Hepatocyte (in vitro differentiated cells): Measurements from ENCODE around the gene RRP1. TPM values are rescaled to one million over a fixed set of nuclear protein-coding genes. Genes with fewer than 3 reads are reported as not detected.

Experiments
- DNase-seq: peaks from one replicate; pipeline ENCODE4 v3.0.0-alpha.2; 2016; ENCODE audit warnings: low spot score
- H2AFZ ChIP-seq: fragments of 200-600 bp; sonication (generic); 2 replicates; pipeline ENCODE4 v1.6.0; 2016; ENCODE audit warnings: antibody characterized with exemption, mild to moderate bottlenecking
- H3K27ac ChIP-seq: fragments of 200-600 bp; sonication (generic); 2 replicates; pipeline ENCODE4 v1.5.1; 2016; ENCODE audit warnings: mild to moderate bottlenecking
- H3K27me3 ChIP-seq: fragments of 200-600 bp; sonication (generic); 2 replicates; pipeline ENCODE4 v1.6.1; 2016
- H3K36me3 ChIP-seq: fragments of 200-600 bp; sonication (generic); replicated peaks from 2 replicates; pipeline ENCODE4 v1.5.1; 2016; ENCODE audit warnings: low read depth; ENCODE audit not compliant: insufficient read depth
- H3K4me1 ChIP-seq: fragments of 200-600 bp; sonication (generic); 2 replicates; pipeline ENCODE4 v1.5.1; 2016; ENCODE audit warnings: mild to moderate bottlenecking, moderate library complexity; ENCODE audit not compliant: insufficient read depth
- H3K4me2 ChIP-seq: fragments of 200-600 bp; sonication (generic); 2 replicates; pipeline ENCODE4 v1.6.0; 2016
- H3K4me3 ChIP-seq: fragments of 200-600 bp; sonication (generic); 2 replicates; pipeline ENCODE4 v1.5.1; 2016; ENCODE audit warnings: mild to moderate bottlenecking
- H3K79me2 ChIP-seq: fragments of 200-600 bp; sonication (generic); 2 replicates; pipeline ENCODE4 v1.6.0; 2017; ENCODE audit warnings: mild to moderate bottlenecking
- H3K9me2 ChIP-seq: fragments of 200-600 bp; sonication (generic); replicated peaks from 2 replicates; pipeline ENCODE4 v1.6.0; 2017; ENCODE audit warnings: mild to moderate bottlenecking; ENCODE audit not compliant: insufficient read depth
- H3K9me3 ChIP-seq: fragments of 200-600 bp; sonication (generic); 2 replicates; pipeline ENCODE4 v1.5.1; 2016; ENCODE audit warnings: low read depth, mild to moderate bottlenecking
- H4K20me1 ChIP-seq: fragments of 200-600 bp; sonication (generic); 2 replicates; pipeline ENCODE4 v1.6.0; 2016; ENCODE audit warnings: mild to moderate bottlenecking; ENCODE audit not compliant: insufficient read depth, poor library complexity, severe bottlenecking
- CTCF ChIP-seq: fragments of 200-600 bp; sonication (generic); IDR thresholded peaks from 2 replicates; pipeline ENCODE4 v1.5.1; 2016; ENCODE audit warnings: antibody characterized with exemption, mild to moderate bottlenecking; ENCODE audit not compliant: poor library complexity
- EZH2 ChIP-seq: fragments of 200-600 bp; sonication (generic); IDR thresholded peaks from 2 replicates; pipeline ENCODE4 v1.6.1; 2016; ENCODE audit warnings: antibody characterized with exemption, mild to moderate bottlenecking, borderline replicate concordance
- EZH2phosphoT487 ChIP-seq: fragments of 200-600 bp; sonication (generic); IDR thresholded peaks from one replicate; pipeline ENCODE4 v1.6.1; 2018; ENCODE audit warnings: antibody characterized with exemption, mild to moderate bottlenecking, low read depth, moderate library complexity; ENCODE audit not compliant: unreplicated experiment, severe bottlenecking
- WGBS: methylation state at CpG from one replicate; pipeline ENCODE4 v1.1.6; 2016; ENCODE audit warnings: low lambda C conversion rate; ENCODE audit errors: missing lambda C conversion rate; 5-methylcytosine and 5-hydroxymethylcytosine counted together
- polyA plus RNA-seq: library from polyadenylated mRNA; unstranded; fragments of >200 nt; fragmentation: Nextera tagmentation; extraction: Ambion mirVana; gene quantifications from 2 replicates; pipeline ENCODE4 v1.2.1, GENCODE V29; 2016
- total RNA-seq: library from RNA; depleted of rRNA; stranded (reverse); fragments of >200 nt; gene quantifications from 2 replicates; pipeline ENCODE4 v1.2.3, GENCODE V29; 2014

Gene RRP1
- total and polyA plus RNA-seq, 2 experiments from 2014 or later = 24.1 to 32.0 TPM

- Histone ChIP-seq H3K36me3 (no peaks in the 10 kb centered on the region), H3K4me1 (no peaks in the 10 kb centered on the region), H4K20me1 (no peaks in the 10 kb centered on the region), H3K4me2 (no peak overlapping the region), H3K4me3 (no peak overlapping the region), H3K79me2 (no peaks in the 10 kb centered on the region), H3K9me2 (no peaks in the 10 kb centered on the region), H3K27me3 (no peaks in the 10 kb centered on the region), H3K27ac (no peak overlapping the region), H2AFZ (no peak overlapping the region), H3K9me3 (no peaks in the 10 kb centered on the region)
- WGBS = 98% methylated on average over 17 of the region's 17 CpGs
- no peak for DNase-seq
- no peak for TF ChIP-seq EZH2phosphoT487
- TF ChIP-seq EZH2 = no peak
Measured at GRCh38 chr21:43800124-43800523, 10.7 kb downstream of the RRP1 start.

- no peak for DNase-seq
- 95% methylated on average over 14 of the region's 14 CpGs for WGBS
Measured at GRCh38 chr21:43800566-43800965, 11.2 kb downstream of the RRP1 start.

GRCh38 chr21:43801006-43801783, 11.8 kb downstream of the RRP1 start:
- 98% methylated on average over 42 of the region's 42 CpGs for WGBS

More at GRCh38 chr21:43800566-43800965, 11.2 kb downstream of the RRP1 start:
- Histone ChIP-seq H4K20me1 (no peaks in the 10 kb centered on the region), H3K4me2 (no peak overlapping the region), H3K79me2 (no peaks in the 10 kb centered on the region), H3K4me1 (no peaks in the 10 kb centered on the region), H3K9me2 (no peaks in the 10 kb centered on the region), H3K36me3 (no peaks in the 10 kb centered on the region), H3K9me3 (no peaks in the 10 kb centered on the region), H2AFZ (no peak overlapping the region), H3K27me3 (no peaks in the 10 kb centered on the region), H3K27ac (no peak overlapping the region), H3K4me3 (no peak overlapping the region)
- TF ChIP-seq EZH2 = no peak

GRCh38 chr21:43802713-43803313, 13.4 kb downstream of the RRP1 start:
- Histone ChIP-seq H3K4me1 (no peaks in the 10 kb centered on the region), H3K9me2 (no peaks in the 10 kb centered on the region), H3K27me3 (no peaks in the 10 kb centered on the region), H3K9me3 (no peaks in the 10 kb centered on the region), H3K36me3 (no peaks in the 10 kb centered on the region), H3K79me2 (no peaks in the 10 kb centered on the region), H4K20me1 (no peaks in the 10 kb centered on the region), H3K27ac (no peak overlapping the region), H3K4me2 (no peak overlapping the region), H2AFZ (no peak overlapping the region), H3K4me3 (no peak overlapping the region)
- TF ChIP-seq EZH2 (no peak), CTCF (no peak), EZH2phosphoT487 (no peak)
- WGBS = 96% methylated on average over 14 of the region's 14 CpGs
- DNase-seq = no peak

More at GRCh38 chr21:43801006-43801783, 11.8 kb downstream of the RRP1 start:
- no peaks in the 10 kb centered on the region for H3K4me1 ChIP-seq
- DNase-seq = no peak
- no peak overlapping the region for H3K4me3 ChIP-seq
- TF ChIP-seq CTCF (no peak), EZH2phosphoT487 (no peak), EZH2 (no peak)
- no peaks in the 10 kb centered on the region for H3K79me2 ChIP-seq
- no peaks in the 10 kb centered on the region for H3K9me2 ChIP-seq
- H3K27me3 ChIP-seq = no peaks in the 10 kb centered on the region
- no peaks in the 10 kb centered on the region for H4K20me1 ChIP-seq
- H3K9me3 ChIP-seq = no peaks in the 10 kb centered on the region
- no peak overlapping the region for H2AFZ ChIP-seq
- H3K4me2 ChIP-seq = no peak overlapping the region
- no peak overlapping the region for H3K27ac ChIP-seq
- no peaks in the 10 kb centered on the region for H3K36me3 ChIP-seq
